Endothelial cell of umbilical vein (primary cell): ENCODE measurements around the gene NEB. TPM values are rescaled to one million over a fixed set of nuclear protein-coding genes. Genes with fewer than 3 reads are reported as not detected.

Source experiments
- BruUV-seq: library from RNA; stranded (reverse); fragments of 400-500 nt; replicated peaks from 2 replicates; lab custom pipeline; 2021; lab: Mats Ljungman, UMichigan
- CTCF ChIA-PET: fragments of 300-600, 350-600 bp; sonication (Branson Sonifier 250); formaldehyde crosslinking; loops from one replicate; lab custom pipeline; 2021; ENCODE audit warnings: antibody characterized with exemption, inconsistent platforms; lab: Charles Lee
- POLR2A ChIA-PET: fragments of 300-600, 350-600 bp; sonication (Branson Sonifier 250); formaldehyde crosslinking; loops from one replicate; lab custom pipeline; 2021; ENCODE audit warnings: antibody characterized with exemption, inconsistent platforms; lab: Charles Lee
- DNase-seq: peaks from one replicate; pipeline ENCODE4 v3.0.0-alpha.2; 2011; ENCODE audit warnings: low read depth, low spot score
- FAIRE-seq: peaks from 2 replicates; lab custom pipeline; 2011; peaks lifted over from hg19 to GRCh38; lab: Jason Lieb, UNC
- H2AFZ ChIP-seq: 2 replicates; pipeline ENCODE4 v1.6.0; 2012; ENCODE audit warnings: low read depth, low read length, control low read depth, inconsistent platforms
- H3K27ac ChIP-seq: 2 replicates; pipeline ENCODE4 v1.5.1; 2011; ENCODE audit warnings: low read depth, mild to moderate bottlenecking, control low read depth, low read length, moderate library complexity; ENCODE audit not compliant: insufficient read depth
- H3K27me3 ChIP-seq, 2 experiments: 2 replicates each; pipeline versions ENCODE4 v1.6.0 to v1.6.1; 2011; ENCODE audit warnings: low read length in 2 of 2, mixed read lengths in 1 of 2; ENCODE audit not compliant: control insufficient read depth in 2 of 2, insufficient read depth in 2 of 2
- H3K36me3 ChIP-seq, 2 experiments: 2 replicates in 1 of 2; 3 replicates in 1 of 2; pipeline ENCODE4 v1.5.1; 2011; ENCODE audit warnings: low read length in 2 of 2, mild to moderate bottlenecking in 1 of 2, moderate library complexity in 1 of 2; ENCODE audit not compliant: control insufficient read depth in 2 of 2, insufficient read depth in 2 of 2; ENCODE audit errors: extremely low read depth in 1 of 2
- H3K4me1 ChIP-seq: 3 replicates; pipeline ENCODE4 v1.5.1; 2011; ENCODE audit warnings: mild to moderate bottlenecking, low read length; ENCODE audit not compliant: control insufficient read depth, insufficient read depth; ENCODE audit errors: extremely low read depth
- H3K4me2 ChIP-seq: 2 replicates; pipeline ENCODE4 v1.6.1; 2011; ENCODE audit warnings: low read length, control low read depth, mixed read lengths; ENCODE audit not compliant: insufficient read depth
- H3K4me3 ChIP-seq, 3 experiments: fragments of 200-600 bp in 1 of 3; sonication (generic), shearing (Covaris generic) in 1 of 3; replicated peaks in 1 of 3; 2 replicates each; pipeline ENCODE4 v1.5.1; 2011 to 2016; ENCODE audit warnings: control low read depth in 3 of 3, low read length in 3 of 3, mild to moderate bottlenecking in 2 of 3, inconsistent platforms in 1 of 3, low read depth in 1 of 3, moderate library complexity in 1 of 3; ENCODE audit not compliant: insufficient read depth in 1 of 3
- H3K79me2 ChIP-seq: 2 replicates; pipeline ENCODE4 v1.6.0; 2012; ENCODE audit warnings: low read length, inconsistent platforms; ENCODE audit not compliant: control insufficient read depth, insufficient read depth
- H3K9ac ChIP-seq: replicated peaks from 2 replicates; pipeline ENCODE3; 2011; ENCODE audit warnings: low read length, control low read depth; ENCODE audit not compliant: insufficient read depth; ENCODE audit errors: extremely low read depth
- H3K9me1 ChIP-seq: replicated peaks from 3 replicates; pipeline ENCODE4 v1.6.0; 2011; ENCODE audit warnings: mild to moderate bottlenecking, low read length; ENCODE audit not compliant: control insufficient read depth, insufficient read depth; ENCODE audit errors: extremely low read depth
- H3K9me3 ChIP-seq: replicated peaks from 2 replicates; pipeline ENCODE4 v1.5.1; 2012; ENCODE audit warnings: low read length, inconsistent platforms; ENCODE audit not compliant: control insufficient read depth, insufficient read depth
- H4K20me1 ChIP-seq: replicated peaks from 2 replicates; pipeline ENCODE3; 2011; ENCODE audit warnings: mild to moderate bottlenecking, low read length; ENCODE audit not compliant: control insufficient read depth, insufficient read depth; ENCODE audit errors: extremely low read depth
- EZH2 ChIP-seq: IDR thresholded peaks from 2 replicates; pipeline ENCODE4 v1.6.1; 2012; ENCODE audit warnings: borderline replicate concordance, low read depth, mild to moderate bottlenecking, moderate library complexity, low read length, inconsistent platforms; ENCODE audit not compliant: severe bottlenecking
- FOS ChIP-seq: IDR thresholded peaks from 2 replicates; pipeline ENCODE4 v1.6.1; 2011; ENCODE audit warnings: mild to moderate bottlenecking, low read length, moderate library complexity, borderline replicate concordance; ENCODE audit not compliant: insufficient read depth
- GATA2 ChIP-seq: IDR thresholded peaks from 2 replicates; pipeline ENCODE4 v1.7.0; 2011; ENCODE audit warnings: low read depth, mild to moderate bottlenecking, moderate library complexity, mixed read lengths, low read length; ENCODE audit not compliant: insufficient read length, insufficient read depth
- JUN ChIP-seq: IDR thresholded peaks from 2 replicates; pipeline ENCODE4 v1.6.1; 2011; ENCODE audit warnings: borderline replicate concordance, low read depth; ENCODE audit not compliant: insufficient read length, insufficient read depth
- MYC ChIP-seq: IDR thresholded peaks from one replicate; pipeline ENCODE4 v1.6.1; 2011; ENCODE audit warnings: mild to moderate bottlenecking, low read depth, low read length
- POLR2AphosphoS5 ChIP-seq: IDR thresholded peaks from 2 replicates; pipeline ENCODE4 v1.6.1; 2012; ENCODE audit warnings: low read depth, mild to moderate bottlenecking, control low read depth, low read length, moderate library complexity; ENCODE audit not compliant: insufficient read depth
- dilution Hi-C: fragments of 300-500 bp; cut with MboI; formaldehyde crosslinking; loops from one replicate; pipeline ENCODE4 v1.15.0; 2019; ENCODE audit warnings: low sequenced_read_pairs; ENCODE audit not compliant: extremely low pct_ligation_motif_present
- intact Hi-C: fragments of 100-400 bp; cut with micrococcal nuclease; formaldehyde crosslinking; loops from one replicate; pipeline ENCODE4 v1.10.0; 2022
- polyA plus RNA-seq, 4 experiments: library from polyadenylated mRNA; depleted of rRNA in 3 of 4; stranded (reverse) in 3 of 4; unstranded in 1 of 4; fragments of >200 nt; gene quantifications; 2 replicates each; pipeline versions ENCODE4 v1.2.1 to v1.2.3, GENCODE V29; 2011 to 2012; ENCODE audit warnings: missing spikeins in 1 of 4
- total RNA-seq: library from RNA; stranded (reverse); gene quantifications from 2 replicates; pipeline ENCODE4 v1.2.3, GENCODE V29; 2021
- TF ChIP-seq, protein P1 (sequence below), 2 donors: IDR thresholded peaks; 1 replicate in 1 of 2; 2 replicates in 1 of 2; pipeline ENCODE4 v1.5.1; 2011; ENCODE audit warnings: low read length in 2 of 2, mild to moderate bottlenecking in 2 of 2, moderate library complexity in 2 of 2, control low read depth in 1 of 2, inconsistent platforms in 1 of 2, low read depth in 1 of 2; ENCODE audit not compliant: insufficient read depth in 1 of 2; ENCODE audit errors: extremely low read depth in 1 of 2

The NEB gene
- total and polyA plus RNA-seq, 2 donors (not counting 3 experiments of a cell fraction or from before 2014, with no cell fraction given) = 0.84 to 1.8 TPM

GRCh38 chr2:151776367-151776766 lies 42.1 kb upstream of the NEB start:
- FAIRE-seq (no peak), DNase-seq (no peak)
- Histone ChIP-seq H3K27me3 (no peaks in the 10 kb centered on the region), H4K20me1 (no peaks in the 10 kb centered on the region), H3K9me1 (no peaks in the 10 kb centered on the region), H3K9me3 (no peaks in the 10 kb centered on the region), H2AFZ (no peak overlapping the region), H3K4me3 (no peak overlapping the region), H3K79me2 (no peaks in the 10 kb centered on the region), H3K4me2 (no peak overlapping the region), H3K27ac (no peak overlapping the region), H3K9ac (no peak overlapping the region), H3K36me3 (peaks cover 2 to 4% of the 10 kb centered on the region in 2 experiments), H3K4me1 (peaks cover 5% of the 10 kb centered on the region)
- dilution Hi-C loops = no loop called here
- no TSS peak for BruUV-seq
- intact Hi-C loops = no loop called here
- TF ChIP-seq MYC = no peak
- TF ChIP-seq GATA2 = no peak
- no peak for TF ChIP-seq EZH2
- TF ChIP-seq, protein P1, sequence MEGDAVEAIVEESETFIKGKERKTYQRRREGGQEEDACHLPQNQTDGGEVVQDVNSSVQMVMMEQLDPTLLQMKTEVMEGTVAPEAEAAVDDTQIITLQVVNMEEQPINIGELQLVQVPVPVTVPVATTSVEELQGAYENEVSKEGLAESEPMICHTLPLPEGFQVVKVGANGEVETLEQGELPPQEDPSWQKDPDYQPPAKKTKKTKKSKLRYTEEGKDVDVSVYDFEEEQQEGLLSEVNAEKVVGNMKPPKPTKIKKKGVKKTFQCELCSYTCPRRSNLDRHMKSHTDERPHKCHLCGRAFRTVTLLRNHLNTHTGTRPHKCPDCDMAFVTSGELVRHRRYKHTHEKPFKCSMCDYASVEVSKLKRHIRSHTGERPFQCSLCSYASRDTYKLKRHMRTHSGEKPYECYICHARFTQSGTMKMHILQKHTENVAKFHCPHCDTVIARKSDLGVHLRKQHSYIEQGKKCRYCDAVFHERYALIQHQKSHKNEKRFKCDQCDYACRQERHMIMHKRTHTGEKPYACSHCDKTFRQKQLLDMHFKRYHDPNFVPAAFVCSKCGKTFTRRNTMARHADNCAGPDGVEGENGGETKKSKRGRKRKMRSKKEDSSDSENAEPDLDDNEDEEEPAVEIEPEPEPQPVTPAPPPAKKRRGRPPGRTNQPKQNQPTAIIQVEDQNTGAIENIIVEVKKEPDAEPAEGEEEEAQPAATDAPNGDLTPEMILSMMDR (IDR thresholded peaks at IDR 0.05; ENCODE audit: extremely low read depth in 1 of 2, insufficient read depth in 1 of 2, low read depth in 1 of 2, low read length in 2 of 2) = no peak
- no peak for TF ChIP-seq JUN
- no peak for TF ChIP-seq FOS
- TF ChIP-seq POLR2AphosphoS5 = no peak
- ChIA-PET CTCF (interaction anchor here (1.5 kb wide), 1 partner anchor 11 kb away, joined by 3 read pairs; no protein-coding TSS in a partner anchor), POLR2A (no interaction called here)
